Diencephalon (tissue), 1 donor: ENCODE data around the gene BAZ1B. TPM values are rescaled to one million over a fixed set of nuclear protein-coding genes. Genes with fewer than 3 reads are reported as not detected.

Experiments
- small RNA-seq: library from RNA; depleted of rRNA; stranded (forward); fragments of <200 nt; gene quantifications from one replicate; pipeline ENCODE3, GENCODE V24; 2014
- total RNA-seq: library from RNA; depleted of rRNA; stranded (reverse); fragments of >200 nt; gene quantifications from one replicate; pipeline ENCODE4 v1.2.3, GENCODE V29; 2014

BAZ1B gene, protein sequence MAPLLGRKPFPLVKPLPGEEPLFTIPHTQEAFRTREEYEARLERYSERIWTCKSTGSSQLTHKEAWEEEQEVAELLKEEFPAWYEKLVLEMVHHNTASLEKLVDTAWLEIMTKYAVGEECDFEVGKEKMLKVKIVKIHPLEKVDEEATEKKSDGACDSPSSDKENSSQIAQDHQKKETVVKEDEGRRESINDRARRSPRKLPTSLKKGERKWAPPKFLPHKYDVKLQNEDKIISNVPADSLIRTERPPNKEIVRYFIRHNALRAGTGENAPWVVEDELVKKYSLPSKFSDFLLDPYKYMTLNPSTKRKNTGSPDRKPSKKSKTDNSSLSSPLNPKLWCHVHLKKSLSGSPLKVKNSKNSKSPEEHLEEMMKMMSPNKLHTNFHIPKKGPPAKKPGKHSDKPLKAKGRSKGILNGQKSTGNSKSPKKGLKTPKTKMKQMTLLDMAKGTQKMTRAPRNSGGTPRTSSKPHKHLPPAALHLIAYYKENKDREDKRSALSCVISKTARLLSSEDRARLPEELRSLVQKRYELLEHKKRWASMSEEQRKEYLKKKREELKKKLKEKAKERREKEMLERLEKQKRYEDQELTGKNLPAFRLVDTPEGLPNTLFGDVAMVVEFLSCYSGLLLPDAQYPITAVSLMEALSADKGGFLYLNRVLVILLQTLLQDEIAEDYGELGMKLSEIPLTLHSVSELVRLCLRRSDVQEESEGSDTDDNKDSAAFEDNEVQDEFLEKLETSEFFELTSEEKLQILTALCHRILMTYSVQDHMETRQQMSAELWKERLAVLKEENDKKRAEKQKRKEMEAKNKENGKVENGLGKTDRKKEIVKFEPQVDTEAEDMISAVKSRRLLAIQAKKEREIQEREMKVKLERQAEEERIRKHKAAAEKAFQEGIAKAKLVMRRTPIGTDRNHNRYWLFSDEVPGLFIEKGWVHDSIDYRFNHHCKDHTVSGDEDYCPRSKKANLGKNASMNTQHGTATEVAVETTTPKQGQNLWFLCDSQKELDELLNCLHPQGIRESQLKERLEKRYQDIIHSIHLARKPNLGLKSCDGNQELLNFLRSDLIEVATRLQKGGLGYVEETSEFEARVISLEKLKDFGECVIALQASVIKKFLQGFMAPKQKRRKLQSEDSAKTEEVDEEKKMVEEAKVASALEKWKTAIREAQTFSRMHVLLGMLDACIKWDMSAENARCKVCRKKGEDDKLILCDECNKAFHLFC (N-terminal part only)
- 52.1 TPM for total RNA-seq

DNA sequence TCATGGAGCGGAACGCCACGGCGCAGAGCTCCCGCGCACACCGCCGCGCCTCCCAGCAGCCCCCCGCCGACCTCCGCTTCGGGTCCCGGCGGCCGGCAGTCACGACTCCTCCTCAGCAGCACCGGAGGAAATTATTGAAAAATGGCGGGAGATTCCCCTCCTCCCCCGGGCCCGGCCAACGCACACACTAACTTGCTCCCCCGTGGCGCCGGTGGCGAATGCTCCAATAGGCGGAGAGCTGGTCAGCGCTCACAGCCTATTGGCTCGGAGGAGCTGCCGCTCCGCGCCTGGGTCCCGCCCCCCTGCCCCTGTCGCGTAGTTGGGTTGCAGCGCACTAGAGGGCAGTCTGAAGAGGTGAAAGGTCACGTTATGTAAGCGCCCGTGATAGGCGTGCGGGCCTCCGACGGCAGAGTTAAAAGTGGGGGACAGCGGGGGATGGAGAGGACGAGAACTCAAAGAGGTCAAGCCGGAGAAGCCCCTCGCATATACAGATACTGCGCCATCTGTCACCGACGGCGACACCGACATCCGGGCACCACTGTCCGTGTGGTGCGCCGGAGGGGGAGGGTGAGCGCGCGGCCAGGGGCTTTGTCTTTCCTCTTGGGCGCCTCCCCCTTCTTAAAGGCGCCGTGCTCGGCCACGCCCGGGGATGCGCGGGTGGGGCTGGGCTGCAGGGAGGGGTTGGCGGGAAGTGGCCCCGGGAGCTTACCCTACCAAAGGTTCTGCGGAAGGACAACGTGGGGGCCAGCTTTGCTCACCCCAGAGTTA, at the start of gene BAZ1B:
Gene BAZ1B (minus strand): TSS at position 189 of the 768 bp plus-strand sequence. CDS start 360 bp downstream, outside the sequence.

DNA sequence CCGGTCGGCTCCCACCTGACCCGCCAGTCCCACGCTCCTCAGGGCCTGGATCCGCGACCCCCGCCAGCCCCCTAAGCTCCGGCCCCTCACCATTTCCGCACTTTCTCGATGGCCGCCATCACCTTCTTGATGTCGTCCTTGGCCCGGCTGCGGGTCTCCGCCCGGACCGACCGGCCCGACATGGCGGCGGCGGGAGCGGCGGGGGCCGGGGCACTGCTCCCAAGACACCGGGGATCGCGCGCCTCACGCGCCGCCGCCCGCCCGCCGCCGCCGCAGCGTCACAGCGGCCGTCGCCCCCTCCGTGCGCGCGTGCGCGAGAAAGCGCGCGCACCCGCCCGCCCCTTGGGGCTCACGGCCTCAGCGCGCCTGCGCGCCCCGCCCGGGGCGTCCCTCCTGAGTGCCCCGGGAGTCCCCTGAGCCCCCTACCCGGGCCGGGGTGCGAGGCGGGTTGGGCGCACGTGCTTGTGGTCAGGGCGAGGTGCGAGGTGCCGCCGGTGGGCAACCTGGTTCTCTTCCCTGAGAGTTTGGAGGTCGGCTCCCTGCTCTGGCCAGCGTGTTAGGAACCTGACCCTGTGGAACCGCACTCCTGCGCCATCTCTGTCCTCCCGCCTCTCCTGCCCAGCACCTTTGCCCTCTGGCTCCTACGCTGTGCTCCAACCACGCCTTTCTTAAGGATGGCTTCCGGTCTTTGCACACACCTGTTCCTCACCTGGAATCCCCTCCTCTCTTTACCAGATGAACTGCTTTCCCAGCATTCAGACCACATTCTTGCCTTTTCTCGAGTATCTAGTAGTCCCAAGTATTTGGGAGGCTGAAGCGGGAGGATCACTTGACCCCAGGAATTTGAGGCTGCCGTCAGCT, 35.5 kb upstream of the BAZ1B start, which contains the start of gene BCL7B:
Gene BCL7B (minus strand): TSS at position 294 of the 861 bp plus-strand sequence. CDS start 112 bp downstream, at position 182.

Small RNA genes within 50 kb of the gene (small RNA-seq; reads per million reads assigned to genes)
- not detected for gene RF00019
- gene RNU6-1198P = not detected

Other genes with a start within 250 kb of the BAZ1B start
- gene NSUN5, start 213.5 kb downstream of the BAZ1B start, total RNA-seq = 18.2 TPM
- not detected for gene TRIM50, start 194.2 kb downstream of the BAZ1B start, total RNA-seq
- not detected for gene FKBP6, start 194.1 kb downstream of the BAZ1B start, total RNA-seq
- gene FZD9, start 88.5 kb downstream of the BAZ1B start, total RNA-seq = 5.1 TPM
- gene BCL7B, start 35.4 kb upstream of the BAZ1B start, total RNA-seq = 11.1 TPM
- gene TBL2, start 56.3 kb upstream of the BAZ1B start, total RNA-seq = 40.6 TPM
- 0.69 TPM for gene MLXIPL, start 102.2 kb upstream of the BAZ1B start, total RNA-seq
- gene VPS37D, start 145.5 kb upstream of the BAZ1B start, total RNA-seq = 24.0 TPM
- 3.5 TPM for gene DNAJC30, start 161.2 kb upstream of the BAZ1B start, total RNA-seq
- gene BUD23, start 161.3 kb upstream of the BAZ1B start, total RNA-seq = 36.7 TPM
- gene STX1A, start 197.4 kb upstream of the BAZ1B start, total RNA-seq = 68.0 TPM
- gene ABHD11, start 216.5 kb upstream of the BAZ1B start, total RNA-seq = 11.5 TPM
- 0.69 TPM for gene CLDN3, start 248.0 kb upstream of the BAZ1B start, total RNA-seq